GM12801 (cell line): ENCODE results near the gene GMPR.

Experiments used
- TF ChIP-seq, protein P1 (sequence below): IDR thresholded peaks from one replicate; pipeline ENCODE4 v1.5.1; 2011; ENCODE audit warnings: control low read depth; ENCODE audit not compliant: insufficient read length; ENCODE audit errors: extremely low read depth

Gene GMPR

DNA sequence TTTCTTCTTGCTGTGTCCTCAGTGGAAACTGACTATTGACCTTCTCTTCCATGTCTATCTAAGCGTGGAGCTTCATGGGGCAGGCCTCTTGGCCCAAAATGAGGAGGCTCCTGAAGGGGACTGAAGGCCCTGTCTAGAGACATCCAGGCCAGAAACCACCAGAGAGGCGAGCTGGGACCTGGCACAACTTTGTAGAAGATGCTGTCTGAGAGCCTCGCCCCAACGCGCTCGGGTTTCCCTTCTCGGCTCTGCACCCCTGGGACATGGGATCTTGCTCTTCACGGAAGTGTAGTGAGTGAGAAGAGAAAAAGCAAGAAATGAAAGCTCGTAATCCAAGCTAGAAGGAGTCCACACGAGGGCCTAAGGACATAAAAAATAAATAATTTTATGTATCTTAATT, 96.8 kb downstream of the GMPR start:
- TF ChIP-seq, protein P1, sequence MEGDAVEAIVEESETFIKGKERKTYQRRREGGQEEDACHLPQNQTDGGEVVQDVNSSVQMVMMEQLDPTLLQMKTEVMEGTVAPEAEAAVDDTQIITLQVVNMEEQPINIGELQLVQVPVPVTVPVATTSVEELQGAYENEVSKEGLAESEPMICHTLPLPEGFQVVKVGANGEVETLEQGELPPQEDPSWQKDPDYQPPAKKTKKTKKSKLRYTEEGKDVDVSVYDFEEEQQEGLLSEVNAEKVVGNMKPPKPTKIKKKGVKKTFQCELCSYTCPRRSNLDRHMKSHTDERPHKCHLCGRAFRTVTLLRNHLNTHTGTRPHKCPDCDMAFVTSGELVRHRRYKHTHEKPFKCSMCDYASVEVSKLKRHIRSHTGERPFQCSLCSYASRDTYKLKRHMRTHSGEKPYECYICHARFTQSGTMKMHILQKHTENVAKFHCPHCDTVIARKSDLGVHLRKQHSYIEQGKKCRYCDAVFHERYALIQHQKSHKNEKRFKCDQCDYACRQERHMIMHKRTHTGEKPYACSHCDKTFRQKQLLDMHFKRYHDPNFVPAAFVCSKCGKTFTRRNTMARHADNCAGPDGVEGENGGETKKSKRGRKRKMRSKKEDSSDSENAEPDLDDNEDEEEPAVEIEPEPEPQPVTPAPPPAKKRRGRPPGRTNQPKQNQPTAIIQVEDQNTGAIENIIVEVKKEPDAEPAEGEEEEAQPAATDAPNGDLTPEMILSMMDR: no peak

- TF ChIP-seq, protein P1: no peak
Observed at GRCh38 chr6:16336056-16336818, 97.8 kb downstream of the GMPR start.

- TF ChIP-seq, protein P1: no peak
Observed at GRCh38 chr6:16336911-16337294, 98.5 kb downstream of the GMPR start.

DNA sequence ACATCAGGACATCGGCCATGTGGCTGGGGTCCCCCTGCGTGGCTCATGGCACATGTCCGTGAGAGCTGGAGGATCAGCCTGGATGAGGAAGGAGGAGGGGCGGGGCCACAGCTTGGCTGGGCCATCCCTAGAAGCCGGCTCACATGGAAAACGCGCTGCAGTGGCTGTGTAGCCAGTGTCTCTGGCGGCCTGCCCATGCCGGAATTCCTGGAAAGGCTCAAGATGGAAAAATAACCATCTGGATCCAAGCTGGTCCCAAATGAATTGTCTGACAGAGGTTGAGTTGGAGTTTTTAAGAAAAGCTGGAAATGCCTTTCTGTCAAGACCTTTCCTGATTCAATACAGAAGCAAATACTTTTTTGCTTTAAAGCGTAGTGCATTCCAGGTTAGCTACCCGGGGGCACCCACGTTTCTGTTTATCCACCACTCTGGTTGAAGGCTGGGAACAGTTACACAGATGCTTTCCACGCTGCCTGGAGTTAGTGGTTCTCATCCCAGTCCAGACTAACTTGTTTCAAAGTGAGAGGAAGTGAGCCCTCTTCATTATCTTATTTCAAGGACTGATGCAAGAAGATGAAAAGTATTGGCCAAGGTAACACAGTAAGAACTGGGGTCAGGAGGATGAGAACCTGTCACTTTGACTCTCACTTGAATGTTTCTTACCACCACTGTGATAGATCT, 99.0 kb downstream of the GMPR start:
- TF ChIP-seq, protein P1: no peak

- TF ChIP-seq, protein P1: no peak
Observed at GRCh38 chr6:16338577-16339264, 100.3 kb downstream of the GMPR start.

DNA sequence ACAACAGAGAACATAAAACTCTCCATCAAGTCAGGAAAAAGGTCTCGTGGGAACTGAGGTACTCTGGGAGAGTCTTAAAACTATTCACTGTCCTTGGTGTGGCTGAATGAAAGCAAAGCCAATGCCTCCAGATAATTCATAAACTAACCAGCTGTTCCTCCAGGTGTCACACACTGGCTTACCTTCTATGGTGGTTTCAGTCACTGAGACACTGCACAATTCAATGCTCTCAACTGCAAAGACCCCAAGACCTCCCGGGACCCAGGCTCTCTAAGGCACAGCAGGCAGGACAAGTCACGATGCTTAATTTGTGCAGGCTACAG, 100.8 kb downstream of the GMPR start:
- TF ChIP-seq, protein P1: no peak

DNA sequence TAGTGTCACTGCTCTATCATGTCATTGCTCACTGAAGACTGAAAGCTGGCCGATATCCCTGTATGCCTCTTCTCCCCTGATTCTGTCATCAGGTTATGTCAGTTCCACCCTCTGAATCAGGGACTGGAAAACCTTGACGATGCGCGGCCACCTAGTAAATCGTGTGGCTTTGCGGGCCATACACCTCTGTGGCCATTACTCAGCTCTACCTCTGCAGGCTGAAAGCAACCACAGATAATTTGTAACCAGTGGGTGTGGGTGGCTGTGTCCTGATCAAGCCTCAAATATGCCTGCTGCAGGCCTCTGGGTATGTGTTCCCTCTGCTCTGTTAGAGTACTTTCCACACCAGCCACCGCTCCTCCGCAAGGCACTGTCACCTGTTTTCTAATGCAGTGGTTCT, 105.2 kb downstream of the GMPR start:
- TF ChIP-seq, protein P1: no peak
